ENCODE results near the gene OR2L8. TPM values are rescaled to one million over a fixed set of nuclear protein-coding genes. Genes with fewer than 3 reads are reported as not detected.
"Not testable (repeated sequence)": the region's sequence is repeated elsewhere in the genome, so short reads cannot be mapped to it uniquely, and the experiment has no call there.

OR2L8 gene
- polyA plus RNA-seq, 1 experiment = not detected

DNA sequence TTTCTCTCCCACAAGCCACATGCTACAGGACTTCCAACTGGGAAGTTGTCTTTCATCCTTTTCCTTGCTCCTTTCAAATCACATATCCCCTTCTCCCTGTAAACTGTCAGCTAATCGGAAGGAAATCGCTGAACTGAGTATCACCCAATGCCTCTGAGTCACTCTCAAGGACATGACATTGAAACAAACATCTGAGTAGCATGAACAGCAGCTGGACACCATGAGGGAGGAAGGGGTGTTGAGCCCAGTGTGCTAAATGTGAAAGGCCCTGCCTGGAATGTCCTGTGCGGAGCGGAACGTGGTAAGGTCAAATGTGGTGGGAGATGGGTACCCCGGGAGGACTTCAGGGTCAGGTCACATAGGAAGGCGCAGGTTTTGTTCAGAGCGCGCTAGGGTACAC, 23.8 kb upstream of the OR2L8 start, which contains the start of gene OR2AJ1:
OR2AJ1 (plus strand) TSS at position 22 of the 400 bp plus-strand sequence. CDS start 8,880 bp downstream, outside the sequence.
- TF ChIP-seq, protein P1, sequence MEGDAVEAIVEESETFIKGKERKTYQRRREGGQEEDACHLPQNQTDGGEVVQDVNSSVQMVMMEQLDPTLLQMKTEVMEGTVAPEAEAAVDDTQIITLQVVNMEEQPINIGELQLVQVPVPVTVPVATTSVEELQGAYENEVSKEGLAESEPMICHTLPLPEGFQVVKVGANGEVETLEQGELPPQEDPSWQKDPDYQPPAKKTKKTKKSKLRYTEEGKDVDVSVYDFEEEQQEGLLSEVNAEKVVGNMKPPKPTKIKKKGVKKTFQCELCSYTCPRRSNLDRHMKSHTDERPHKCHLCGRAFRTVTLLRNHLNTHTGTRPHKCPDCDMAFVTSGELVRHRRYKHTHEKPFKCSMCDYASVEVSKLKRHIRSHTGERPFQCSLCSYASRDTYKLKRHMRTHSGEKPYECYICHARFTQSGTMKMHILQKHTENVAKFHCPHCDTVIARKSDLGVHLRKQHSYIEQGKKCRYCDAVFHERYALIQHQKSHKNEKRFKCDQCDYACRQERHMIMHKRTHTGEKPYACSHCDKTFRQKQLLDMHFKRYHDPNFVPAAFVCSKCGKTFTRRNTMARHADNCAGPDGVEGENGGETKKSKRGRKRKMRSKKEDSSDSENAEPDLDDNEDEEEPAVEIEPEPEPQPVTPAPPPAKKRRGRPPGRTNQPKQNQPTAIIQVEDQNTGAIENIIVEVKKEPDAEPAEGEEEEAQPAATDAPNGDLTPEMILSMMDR (IDR thresholded peaks at IDR 0.05; ENCODE audit: low read depth, low read length) = no peak
- DNase-seq (ENCODE audit: low read depth, low spot score) = no peak
- H3K9me3 ChIP-seq (ENCODE audit: control insufficient read depth, insufficient read depth, low read length) = peaks cover 6% of the 10 kb centered on the region
- no peaks in the 10 kb centered on the region for H3K27me3 ChIP-seq (ENCODE audit: control insufficient read depth, insufficient read depth, low read length)
- POLR2A ChIA-PET = no interaction called here
- no peak within 1 kb of the TSS for H3K4me3 ChIP-seq (ENCODE audit: low read depth, low read length)
- no peak within 1 kb of the TSS for H3K27ac ChIP-seq (ENCODE audit: low read depth, low read length)
- CTCF ChIA-PET = no interaction called here

DNA sequence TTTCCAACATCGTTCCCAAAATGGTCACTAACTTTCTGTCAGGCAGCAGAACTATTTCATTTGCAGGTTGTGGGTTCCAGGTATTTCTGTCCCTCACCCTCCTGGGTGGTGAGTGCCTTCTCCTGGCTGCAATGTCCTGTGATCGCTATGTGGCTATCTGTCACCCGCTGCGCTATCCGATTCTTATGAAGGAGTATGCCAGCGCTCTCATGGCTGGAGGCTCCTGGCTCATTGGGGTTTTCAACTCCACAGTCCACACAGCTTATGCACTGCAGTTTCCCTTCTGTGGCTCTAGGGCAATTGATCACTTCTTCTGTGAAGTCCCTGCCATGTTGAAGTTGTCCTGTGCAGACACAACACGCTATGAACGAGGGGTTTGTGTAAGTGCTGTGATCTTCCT, 14.7 kb upstream of the OR2L8 start:
- Histone ChIP-seq H3K27me3 (ENCODE audit: control insufficient read depth, insufficient read depth, low read length) (no peaks in the 10 kb centered on the region), H3K27ac (ENCODE audit: low read depth, low read length) (no peak overlapping the region), H3K4me3 (ENCODE audit: low read depth, low read length) (no peak overlapping the region), H3K9me3 (ENCODE audit: control insufficient read depth, insufficient read depth, low read length) (peaks cover 24% of the 10 kb centered on the region)
- ChIA-PET POLR2A (no interaction called here), CTCF (no interaction called here)
- DNase-seq (ENCODE audit: low read depth, low spot score) = no peak
- TF ChIP-seq, protein P1 (IDR thresholded peaks at IDR 0.05; ENCODE audit: low read depth, low read length) = no peak

GRCh38 chr1:247935781-247936180, 12.9 kb upstream of the OR2L8 start:
- TF ChIP-seq, protein P1 (IDR thresholded peaks at IDR 0.05; ENCODE audit: low read depth, low read length) = no peak
- no peak overlapping the region for H3K4me3 ChIP-seq (ENCODE audit: low read depth, low read length)
- CTCF ChIA-PET = no interaction called here
- H3K27me3 ChIP-seq (ENCODE audit: control insufficient read depth, insufficient read depth, low read length) = no peaks in the 10 kb centered on the region
- no peak for DNase-seq (ENCODE audit: low read depth, low spot score)
- peaks cover 24% of the 10 kb centered on the region for H3K9me3 ChIP-seq (ENCODE audit: control insufficient read depth, insufficient read depth, low read length)
- POLR2A ChIA-PET = no interaction called here
- H3K27ac ChIP-seq (ENCODE audit: low read depth, low read length) = no peak overlapping the region

- peaks cover 24% of the 10 kb centered on the region for H3K9me3 ChIP-seq (ENCODE audit: control insufficient read depth, insufficient read depth, low read length)
- no peak overlapping the region for H3K27ac ChIP-seq (ENCODE audit: low read depth, low read length)
- POLR2A ChIA-PET = no interaction called here
- H3K27me3 ChIP-seq (ENCODE audit: control insufficient read depth, insufficient read depth, low read length) = no peaks in the 10 kb centered on the region
- H3K4me3 ChIP-seq (ENCODE audit: low read depth, low read length) = no peak overlapping the region
- TF ChIP-seq, protein P1 (IDR thresholded peaks at IDR 0.05; ENCODE audit: low read depth, low read length) = no peak
- CTCF ChIA-PET = no interaction called here
- no peak for DNase-seq (ENCODE audit: low read depth, low spot score)
These were observed 12.2 kb upstream of the OR2L8 start for GRCh38 chr1:247936415-247936814.

DNA sequence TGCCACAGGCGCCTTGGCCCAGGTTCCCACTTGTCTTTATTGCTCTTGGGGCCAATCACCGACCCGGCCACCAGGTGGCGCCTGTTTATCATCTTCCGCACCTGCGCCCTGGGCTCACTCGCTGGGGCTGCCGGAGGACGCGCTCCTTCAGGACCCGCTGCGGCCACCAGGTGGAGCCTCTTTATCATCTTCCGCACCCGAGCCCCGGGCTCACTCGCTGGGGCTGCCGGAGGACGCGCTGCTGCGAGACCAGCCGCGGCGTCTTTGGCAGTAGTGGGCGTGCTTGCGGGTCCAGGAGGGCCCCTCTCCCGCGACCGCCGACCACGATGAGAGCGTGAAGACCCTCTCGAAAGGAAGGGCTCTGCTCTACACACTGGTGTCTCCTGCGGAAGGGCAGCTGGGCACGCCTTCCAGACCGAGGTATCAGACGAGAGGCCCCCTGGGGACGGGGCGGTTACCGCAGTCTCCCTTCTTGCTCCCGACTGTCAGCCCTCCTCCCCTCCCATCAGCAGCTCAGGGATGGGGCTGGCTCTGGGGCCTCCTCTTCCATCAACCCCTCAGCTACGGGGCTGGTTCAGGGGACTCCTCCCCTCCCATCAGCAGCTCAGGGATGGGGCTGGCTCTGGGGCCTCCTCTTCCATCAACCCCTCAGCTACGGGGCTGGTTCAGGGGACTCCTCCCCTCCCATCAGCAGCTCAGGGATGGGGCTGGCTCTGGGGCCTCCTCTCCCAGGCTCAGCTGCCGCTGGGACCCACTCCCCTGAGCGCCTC, 11.5 kb upstream of the OR2L8 start:
- CTCF ChIA-PET; DNase-seq (ENCODE audit: low read depth, low spot score); POLR2A ChIA-PET; H3K4me3 ChIP-seq (ENCODE audit: low read depth, low read length); H3K27ac ChIP-seq (ENCODE audit: low read depth, low read length); H3K27me3 ChIP-seq (ENCODE audit: control insufficient read depth, insufficient read depth, low read length): not testable (repeated sequence)
- H3K9me3 ChIP-seq (ENCODE audit: control insufficient read depth, insufficient read depth, low read length) = peaks cover 24% of the 10 kb centered on the region

Data from AG04450 (cell line).